Spleen (tissue), 11 donors: ENCODE results near the gene ATP6V0C. TPM values are rescaled to one million over a fixed set of nuclear protein-coding genes. Genes with fewer than 3 reads are reported as not detected.

Source experiments
- DNase-seq: peaks from one replicate; pipeline ENCODE4 v3.0.0-alpha.2; 2020
- H3K27ac ChIP-seq, 8 donors: fragments of 200-600 bp; sonication (generic) in 7 of 8; 1 replicate in 4 of 8; 2 replicates in 4 of 8; pipeline versions ENCODE4 v1.5.0 to v1.8.0; 2016 to 2021; ENCODE audit warnings: inconsistent platforms in 4 of 8, mild to moderate bottlenecking in 4 of 8, moderate library complexity in 1 of 8
- H3K27me3 ChIP-seq, 7 donors: fragments of 200-600 bp; sonication (generic) in 6 of 7; replicated peaks in 1 of 7; 1 replicate in 4 of 7; 2 replicates in 3 of 7; pipeline versions ENCODE4 v1.5.0 to v1.8.0; 2016 to 2021; ENCODE audit warnings: inconsistent platforms in 3 of 7, mild to moderate bottlenecking in 1 of 7
- H3K36me3 ChIP-seq, 6 donors: fragments of 200-600 bp; sonication (generic) in 5 of 6; 1 replicate in 4 of 6; 2 replicates in 2 of 6; pipeline versions ENCODE4 v1.5.0 to v1.8.0; 2016 to 2021; ENCODE audit warnings: inconsistent platforms in 2 of 6
- H3K4me1 ChIP-seq, 6 donors: fragments of 200-600 bp; sonication (generic) in 5 of 6; 1 replicate in 3 of 6; 2 replicates in 3 of 6; pipeline versions ENCODE4 v1.5.0 to v1.8.0; 2016 to 2021; ENCODE audit warnings: inconsistent platforms in 3 of 6
- H3K4me3 ChIP-seq, 8 donors: fragments of 200-600 bp; sonication (generic) in 7 of 8; 1 replicate in 4 of 8; 2 replicates in 4 of 8; pipeline versions ENCODE4 v1.5.0 to v1.8.0; 2016 to 2021; ENCODE audit warnings: inconsistent platforms in 4 of 8, mild to moderate bottlenecking in 4 of 8, moderate library complexity in 2 of 8
- H3K9me3 ChIP-seq, 8 donors: fragments of 200-600 bp; sonication (generic) in 7 of 8; 1 replicate in 4 of 8; 2 replicates in 4 of 8; pipeline versions ENCODE4 v1.5.0 to v1.8.0; 2016 to 2021; ENCODE audit warnings: inconsistent platforms in 4 of 8
- POLR2A ChIP-seq, 3 donors: fragments of 450-650 bp; IDR thresholded peaks; one replicate each; pipeline ENCODE4 v1.5.1; 2017; ENCODE audit warnings: antibody characterized with exemption in 3 of 3, mild to moderate bottlenecking in 1 of 3
- POLR2AphosphoS5 ChIP-seq, 3 donors: sonication (generic); formaldehyde crosslinking; IDR thresholded peaks; one replicate each; pipeline ENCODE4 v1.5.1; 2017; ENCODE audit warnings: antibody characterized with exemption in 3 of 3
- WGBS, 5 donors: extraction: QIAGEN DNeasy Blood & Tissue Kit in 3 of 5; methylation state at CpG; one replicate each; pipeline versions ENCODE4 v1.1.5 to v1.1.7; 2013 to 2018; 5-methylcytosine and 5-hydroxymethylcytosine counted together
- intact Hi-C: fragments of 100-400 bp; cut with DNase I; formaldehyde crosslinking; loops from one replicate; pipeline ENCODE4 v1.15.0; 2023; ENCODE audit warnings: low total_unique reads
- polyA plus RNA-seq, 3 donors: library from polyadenylated mRNA; stranded (reverse); fragments of 200-250 nt; gene quantifications; one replicate each; pipeline ENCODE4 v1.2.1, GENCODE V29; 2013
- total RNA-seq, 7 donors: library from RNA; depleted of rRNA in 3 of 7; stranded (reverse); fragments of >200 nt in 3 of 7; fragmentation: NEBNext Ultra II Directional in 4 of 7; extraction: Animal tissue kit (Norgen Biotek cat#: 25700) in 4 of 7; gene quantifications; one replicate each; pipeline versions ENCODE4 v1.1.0 to v1.2.1, GENCODE V29; 2016 to 2021
- TF ChIP-seq, protein P1 (sequence below), 11 experiments: fragments of 200-600 bp in 7 of 11; fragments of 450-650 bp in 4 of 11; sonication (generic) in 4 of 11; IDR thresholded peaks in 8 of 11; conservative IDR thresholded peaks in 3 of 11; 1 replicate in 7 of 11; 2 replicates in 4 of 11; pipeline versions ENCODE4 v1.4.0 to v1.8.0; 2016 to 2021; ENCODE audit warnings: antibody characterized with exemption in 11 of 11, inconsistent platforms in 4 of 11, mild to moderate bottlenecking in 1 of 11
- donor health status: healthy with polysubstance abuse.
- donor health status: DM: no; HTN: no; CAD: no; lungs with moderate emphysema.
- donor health status: DM: no; HTN: no; CAD: no.
- donor health status: Bipolar disorder and iron deficiency.
- donor health status: healthy.
- donor health status: DM: no; HTN: no; CAD: no.
- donor health status: DM: yes; HTN: yes; CAD: no.

Gene ATP6V0C
- total and polyA plus RNA-seq, 10 donors: 64.5 to 199 (median 112) TPM

DNA sequence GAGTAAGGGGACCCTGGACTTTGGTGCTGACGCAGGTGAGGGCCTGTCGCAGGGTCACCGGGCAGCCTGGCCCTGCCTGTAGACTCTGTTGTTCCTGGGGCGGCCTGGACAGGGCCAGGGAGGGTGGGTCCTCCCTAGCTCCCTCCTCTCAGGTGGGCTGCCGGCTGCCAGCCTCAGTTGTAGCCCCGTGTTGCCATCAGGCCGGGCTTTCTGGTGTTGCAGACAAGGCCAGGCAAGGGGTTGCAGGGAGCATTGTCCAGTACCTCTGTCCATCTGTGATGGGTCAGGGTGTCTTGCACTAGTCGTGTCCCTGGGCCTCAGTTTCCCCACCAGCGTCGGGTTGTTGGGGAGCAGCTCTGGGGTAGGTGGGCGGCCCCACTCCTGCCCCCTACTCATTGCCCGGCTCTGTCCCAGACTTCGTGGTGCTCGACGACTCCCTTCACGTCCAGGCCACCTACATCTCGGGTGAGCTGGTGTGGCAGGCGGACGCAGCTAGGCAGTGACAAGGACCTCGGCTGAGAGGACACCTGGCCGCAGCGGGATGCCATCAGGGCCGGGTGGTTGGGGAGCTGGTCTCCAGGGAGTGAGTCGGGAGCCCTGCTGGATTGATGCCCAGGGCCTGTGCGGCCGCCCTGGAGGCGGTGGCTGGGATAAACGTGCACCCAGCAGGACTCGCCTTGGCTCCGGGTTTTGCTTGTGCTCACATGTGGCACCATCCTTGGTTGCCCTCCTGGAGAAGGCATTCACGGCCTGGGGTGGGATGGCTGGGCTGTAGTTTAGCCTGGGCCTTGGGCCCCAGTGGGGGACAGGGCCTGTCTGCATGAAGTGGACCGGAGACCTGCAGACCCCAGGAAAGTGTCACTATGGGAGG, 15.5 kb downstream of the ATP6V0C start:
- peaks cover 5 to 76% (median 30%) of the 10 kb centered on the region in 6 donors for H3K4me1 ChIP-seq
- no peak overlapping the region for H3K4me3 ChIP-seq
- H3K27ac ChIP-seq: no peak overlapping the region
- 89 to 97% (median 92%) methylated on average over 17 to 32 of the region's 32 CpGs for WGBS, 5 donors
- H3K9me3 ChIP-seq: no peaks in the 10 kb centered on the region
- DNase-seq: peak; percentile 81
- peaks cover 0 to 65% (median 49%) of the 10 kb centered on the region in 6 donors for H3K36me3 ChIP-seq
- TF ChIP-seq POLR2AphosphoS5 (IDR thresholded peaks at IDR 0.05) (no peak), POLR2A (IDR thresholded peaks at IDR 0.05) (no peak)
- no peaks in the 10 kb centered on the region for H3K27me3 ChIP-seq
- intact Hi-C loops: no loop called here

DNA sequence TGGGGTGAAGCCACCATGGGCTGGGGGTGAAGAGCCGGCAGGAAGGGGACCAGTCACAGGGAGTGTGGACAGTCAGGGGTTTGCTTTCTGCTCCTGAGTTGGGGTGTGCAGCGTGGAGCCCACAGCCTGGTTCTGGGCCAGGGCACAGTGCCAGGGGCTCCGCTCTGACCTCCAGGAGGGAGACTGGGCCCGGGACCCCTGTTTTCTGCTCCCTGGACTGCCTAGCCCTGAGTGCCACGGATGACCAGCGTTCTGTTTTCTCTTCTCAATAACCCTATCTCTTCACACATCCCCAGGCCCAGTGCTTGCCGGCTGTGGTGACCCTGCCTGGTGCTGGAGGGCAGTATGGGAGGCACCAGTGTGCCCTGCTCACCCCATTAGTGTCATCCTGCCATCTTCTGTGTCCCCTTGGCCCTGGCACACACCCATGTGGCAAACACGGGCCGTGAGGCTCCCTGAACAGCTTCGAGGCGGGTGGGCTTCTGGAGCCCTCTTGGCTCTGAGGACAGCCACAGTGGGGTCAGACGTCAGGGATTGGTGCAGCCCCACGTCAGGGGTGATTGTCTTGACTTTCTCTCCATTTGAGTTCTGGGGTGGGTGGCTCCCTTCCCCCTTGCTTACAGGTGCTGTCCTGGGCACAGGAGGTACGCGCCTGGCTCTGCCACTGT, 16.3 kb downstream of the ATP6V0C start:
- Histone ChIP-seq H3K4me1 (peaks cover 5 to 68% (median 28%) of the 10 kb centered on the region in 6 donors), H3K27me3 (no peaks in the 10 kb centered on the region), H3K9me3 (no peaks in the 10 kb centered on the region), H3K36me3 (peaks cover 0 to 57% (median 41%) of the 10 kb centered on the region in 6 donors), H3K27ac (peak overlapping the region in 1 of 8 donors; percentile 99), H3K4me3 (no peak overlapping the region)
- DNase-seq: peak; percentile 79
- TF ChIP-seq POLR2AphosphoS5 (IDR thresholded peaks at IDR 0.05) (peak in 1 of 3 donors; percentile 31), POLR2A (IDR thresholded peaks at IDR 0.05) (no peak)
- TF ChIP-seq, protein P1, sequence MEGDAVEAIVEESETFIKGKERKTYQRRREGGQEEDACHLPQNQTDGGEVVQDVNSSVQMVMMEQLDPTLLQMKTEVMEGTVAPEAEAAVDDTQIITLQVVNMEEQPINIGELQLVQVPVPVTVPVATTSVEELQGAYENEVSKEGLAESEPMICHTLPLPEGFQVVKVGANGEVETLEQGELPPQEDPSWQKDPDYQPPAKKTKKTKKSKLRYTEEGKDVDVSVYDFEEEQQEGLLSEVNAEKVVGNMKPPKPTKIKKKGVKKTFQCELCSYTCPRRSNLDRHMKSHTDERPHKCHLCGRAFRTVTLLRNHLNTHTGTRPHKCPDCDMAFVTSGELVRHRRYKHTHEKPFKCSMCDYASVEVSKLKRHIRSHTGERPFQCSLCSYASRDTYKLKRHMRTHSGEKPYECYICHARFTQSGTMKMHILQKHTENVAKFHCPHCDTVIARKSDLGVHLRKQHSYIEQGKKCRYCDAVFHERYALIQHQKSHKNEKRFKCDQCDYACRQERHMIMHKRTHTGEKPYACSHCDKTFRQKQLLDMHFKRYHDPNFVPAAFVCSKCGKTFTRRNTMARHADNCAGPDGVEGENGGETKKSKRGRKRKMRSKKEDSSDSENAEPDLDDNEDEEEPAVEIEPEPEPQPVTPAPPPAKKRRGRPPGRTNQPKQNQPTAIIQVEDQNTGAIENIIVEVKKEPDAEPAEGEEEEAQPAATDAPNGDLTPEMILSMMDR (IDR thresholded peaks at IDR 0.05 in 8 of 11, conservative IDR thresholded peaks at IDR 0.05 in 3 of 11): no peak
- intact Hi-C loops: loop anchor here (5.0 kb wide), 1 partner anchor 132 kb away; no protein-coding TSS in a partner anchor
- 89 to 97% (median 91%) methylated on average over 7 to 15 of the region's 15 CpGs for WGBS, 5 donors

DNA sequence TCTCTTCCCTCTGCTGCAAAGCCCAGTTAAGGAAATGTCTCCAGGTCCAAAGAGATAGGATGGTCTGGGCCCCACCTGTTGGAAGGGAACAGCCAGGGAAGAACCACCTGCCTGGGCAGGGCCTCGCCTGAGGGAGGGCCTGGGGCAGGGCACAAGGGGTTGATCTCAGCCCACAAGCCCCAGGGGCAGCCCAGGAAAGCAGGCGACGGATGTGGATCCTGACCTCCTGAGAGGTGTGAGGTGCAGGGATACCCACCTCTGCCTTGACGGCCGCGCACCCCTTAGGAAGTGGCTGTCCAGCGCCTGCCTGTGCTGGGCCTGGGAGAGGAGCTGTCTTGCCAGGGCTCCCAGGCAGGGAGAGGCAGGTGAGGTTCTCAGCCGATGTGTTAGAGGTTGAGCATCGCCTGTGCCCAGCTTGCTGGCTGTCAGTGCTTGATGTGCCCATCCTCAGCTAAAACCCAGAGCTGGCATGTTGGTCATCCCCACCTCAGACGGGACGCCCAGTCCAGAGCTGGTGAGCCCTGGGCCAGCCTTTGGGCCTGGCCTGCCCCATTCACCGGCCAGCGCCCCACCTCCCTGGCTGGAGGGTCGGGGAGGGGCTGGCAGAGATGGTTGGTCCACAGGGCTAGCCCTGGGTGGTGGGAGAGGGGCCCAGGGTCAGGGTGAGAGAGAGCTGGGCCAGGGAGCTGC, 17.0 kb downstream of the ATP6V0C start:
- Histone ChIP-seq H3K27ac (peak overlapping the region; percentile 93 to 99 (median 98)), H3K4me3 (peak overlapping the region in 1 of 8 donors; percentile 78), H3K36me3 (peaks cover 0 to 50% (median 38%) of the 10 kb centered on the region in 6 donors), H3K4me1 (peaks cover 5 to 66% (median 29%) of the 10 kb centered on the region in 6 donors), H3K9me3 (no peaks in the 10 kb centered on the region), H3K27me3 (no peaks in the 10 kb centered on the region)
- DNase-seq: peak; percentile 88
- peak in 2 of 3 donors; percentile 5 to 39 for TF ChIP-seq POLR2AphosphoS5 (IDR thresholded peaks at IDR 0.05)
- TF ChIP-seq, protein P1 (IDR thresholded peaks at IDR 0.05 in 8 of 11, conservative IDR thresholded peaks at IDR 0.05 in 3 of 11): no peak
- intact Hi-C loops: loop anchor here (5.0 kb wide), 1 partner anchor 132 kb away; no protein-coding TSS in a partner anchor
- 89 to 93% (median 91%) methylated on average over 9 to 14 of the region's 14 CpGs for WGBS, 5 donors

DNA sequence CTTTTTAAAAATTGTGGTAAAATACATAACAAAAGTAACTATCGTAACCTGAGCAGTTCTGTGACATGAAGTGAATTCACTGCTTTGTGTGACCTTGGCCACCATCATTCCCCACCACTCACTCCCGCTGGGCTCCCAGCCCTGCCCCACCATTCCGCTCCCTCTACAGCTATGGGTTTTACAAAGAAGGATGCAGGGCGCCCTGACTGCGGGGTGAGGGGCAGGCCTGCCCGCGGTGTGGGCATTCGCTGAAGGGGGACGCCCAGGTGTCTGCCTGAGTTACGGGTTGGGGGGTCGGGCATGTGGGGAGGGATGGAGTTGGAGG, 17.6 kb downstream of the ATP6V0C start, which contains the start of gene CEMP1:
TSS of gene CEMP1 (minus strand) at position 38 of the 325 bp plus-strand sequence. CDS start 335 bp downstream, outside the sequence.
- H3K4me3 ChIP-seq: peak within 1 kb of the TSS; percentile 33 to 78 (median 56)
- WGBS, 5 donors: 12 to 21% (median 16%) methylated on average over 8 to 11 of the region's 11 CpGs
- intact Hi-C loops: loop anchor here (5.0 kb wide), 1 partner anchor 131 kb away; no protein-coding TSS in a partner anchor

More for the DNA sequence above, 17.6 kb downstream of the ATP6V0C start, which contains the start of gene CEMP1:
- no peak for DNase-seq
- Histone ChIP-seq H3K27me3 (no peaks in the 10 kb centered on the region), H3K27ac (peak within 1 kb of the TSS; percentile 93 to 99 (median 98)), H3K9me3 (no peaks in the 10 kb centered on the region), H3K36me3 (peaks cover 0 to 45% (median 33%) of the 10 kb centered on the region in 6 donors), H3K4me1 (peaks cover 5 to 66% (median 32%) of the 10 kb centered on the region in 6 donors)
- TF ChIP-seq POLR2AphosphoS5 (IDR thresholded peaks at IDR 0.05): no peak
- TF ChIP-seq POLR2A (IDR thresholded peaks at IDR 0.05): no peak
- TF ChIP-seq, protein P1 (IDR thresholded peaks at IDR 0.05 in 8 of 11, conservative IDR thresholded peaks at IDR 0.05 in 3 of 11): no peak
